Prostate gland (tissue), 2 donors: ENCODE data around the gene SLC25A44. TPM values are rescaled to one million over a fixed set of nuclear protein-coding genes. Genes with fewer than 3 reads are reported as not detected.

ENCODE experiments used
- DNase-seq: peaks from one replicate; pipeline ENCODE4 v3.0.0-alpha.2; 2019; ENCODE audit warnings: low spot score
- H3K27ac ChIP-seq, 2 donors: fragments of 200-600 bp; sonication (generic); 2 replicates each; pipeline ENCODE4 v1.5.1; 2017 to 2019
- H3K27me3 ChIP-seq: fragments of 200-600 bp; sonication (generic); replicated peaks from 2 replicates; pipeline ENCODE4 v1.5.1; 2019; ENCODE audit not compliant: insufficient read depth
- H3K36me3 ChIP-seq, 2 donors: fragments of 200-600 bp; sonication (generic); 1 replicate in 1 of 2; 2 replicates in 1 of 2; pipeline versions ENCODE4 v1.5.1 to v1.8.1; 2017 to 2019
- H3K4me1 ChIP-seq: fragments of 200-600 bp; sonication (generic); replicated peaks from 2 replicates; pipeline ENCODE4 v1.5.1; 2019
- H3K4me3 ChIP-seq, 2 donors: fragments of 200-600 bp; sonication (generic); 2 replicates each; pipeline ENCODE4 v1.5.1; 2017 to 2019
- H3K9me3 ChIP-seq: fragments of 200-600 bp; sonication (generic); 2 replicates; pipeline ENCODE4 v1.5.1; 2017
- POLR2A ChIP-seq: fragments of 450-650 bp; IDR thresholded peaks from one replicate; pipeline ENCODE4 v1.6.1; 2016; ENCODE audit warnings: antibody characterized with exemption, mild to moderate bottlenecking
- POLR2AphosphoS5 ChIP-seq: sonication (generic); formaldehyde crosslinking; IDR thresholded peaks from one replicate; pipeline ENCODE4 v1.6.1; 2017; ENCODE audit warnings: antibody characterized with exemption
- WGBS: methylation state at CpG from one replicate; pipeline ENCODE4 v1.1.5; 2018; 5-methylcytosine and 5-hydroxymethylcytosine counted together
- intact Hi-C: fragments of 100-400 bp; cut with DNase I; formaldehyde crosslinking; loops from one replicate; pipeline ENCODE4 v1.14.2; 2022
- total RNA-seq, 2 donors: library from RNA; depleted of rRNA; stranded (reverse); fragments of >200 nt; gene quantifications; one replicate each; pipeline ENCODE4 v1.1.0, GENCODE V29; 2016
- TF ChIP-seq, protein P1 (sequence below), 4 experiments: fragments of 200-600 bp in 2 of 4; fragments of 450-650 bp in 2 of 4; sonication (generic) in 2 of 4; IDR thresholded peaks; 1 replicate in 3 of 4; 2 replicates in 1 of 4; pipeline ENCODE4 v1.5.1; 2016 to 2019; ENCODE audit warnings: antibody characterized with exemption in 4 of 4, mild to moderate bottlenecking in 2 of 4, moderate library complexity in 2 of 4

The SLC25A44 gene
- total RNA-seq, 2 donors from 2014 or later, result 14.2 to 16.5 TPM

DNA sequence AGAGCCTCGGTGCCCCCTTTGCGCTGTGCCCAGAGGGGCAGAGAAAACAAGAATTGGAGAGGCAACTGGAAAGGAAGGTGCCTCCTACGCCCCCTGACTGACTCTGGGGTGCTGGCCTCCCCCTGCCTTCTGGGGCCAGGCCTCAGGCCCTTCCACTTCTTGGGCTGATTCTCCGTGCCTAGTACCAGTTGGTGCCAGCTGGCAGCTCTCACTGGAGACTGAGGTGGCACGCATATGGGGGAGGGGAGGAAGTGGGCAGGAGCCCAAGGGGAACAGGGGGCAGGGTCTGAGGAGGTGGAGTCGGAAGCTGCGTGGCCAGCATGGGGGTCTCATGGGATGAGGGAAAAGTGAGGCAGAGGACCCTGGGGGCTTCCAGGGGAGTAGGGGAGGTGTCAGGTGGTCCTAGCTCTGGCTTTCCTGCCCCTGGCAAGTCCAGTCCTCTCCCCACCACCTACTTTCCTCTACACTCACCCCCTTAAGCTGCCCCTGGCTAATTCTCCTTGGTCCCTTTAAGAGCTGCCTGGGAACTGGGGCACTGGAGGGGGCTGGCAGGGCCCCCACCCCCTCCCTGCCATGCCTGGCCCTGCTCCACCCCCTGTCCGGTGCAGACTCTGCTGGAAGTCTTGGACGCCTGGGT, 47.0 kb upstream of the SLC25A44 start:
- Histone ChIP-seq H3K9me3 (no peaks in the 10 kb centered on the region), H3K4me1 (no peaks in the 10 kb centered on the region), H3K27me3 (no peaks in the 10 kb centered on the region), H3K36me3 (no peaks in the 10 kb centered on the region), H3K4me3 (no peak overlapping the region), H3K27ac (peak overlapping the region in 1 of 2 donors; percentile 14)
- no peak for DNase-seq
- TF ChIP-seq, protein P1, sequence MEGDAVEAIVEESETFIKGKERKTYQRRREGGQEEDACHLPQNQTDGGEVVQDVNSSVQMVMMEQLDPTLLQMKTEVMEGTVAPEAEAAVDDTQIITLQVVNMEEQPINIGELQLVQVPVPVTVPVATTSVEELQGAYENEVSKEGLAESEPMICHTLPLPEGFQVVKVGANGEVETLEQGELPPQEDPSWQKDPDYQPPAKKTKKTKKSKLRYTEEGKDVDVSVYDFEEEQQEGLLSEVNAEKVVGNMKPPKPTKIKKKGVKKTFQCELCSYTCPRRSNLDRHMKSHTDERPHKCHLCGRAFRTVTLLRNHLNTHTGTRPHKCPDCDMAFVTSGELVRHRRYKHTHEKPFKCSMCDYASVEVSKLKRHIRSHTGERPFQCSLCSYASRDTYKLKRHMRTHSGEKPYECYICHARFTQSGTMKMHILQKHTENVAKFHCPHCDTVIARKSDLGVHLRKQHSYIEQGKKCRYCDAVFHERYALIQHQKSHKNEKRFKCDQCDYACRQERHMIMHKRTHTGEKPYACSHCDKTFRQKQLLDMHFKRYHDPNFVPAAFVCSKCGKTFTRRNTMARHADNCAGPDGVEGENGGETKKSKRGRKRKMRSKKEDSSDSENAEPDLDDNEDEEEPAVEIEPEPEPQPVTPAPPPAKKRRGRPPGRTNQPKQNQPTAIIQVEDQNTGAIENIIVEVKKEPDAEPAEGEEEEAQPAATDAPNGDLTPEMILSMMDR (IDR thresholded peaks at IDR 0.05), result no peak
- TF ChIP-seq POLR2AphosphoS5 (no peak), POLR2A (no peak)
- intact Hi-C loops, result loop anchor here (5.0 kb wide), 2 partner anchors 65 to 80 kb away; partner anchors contain the start of gene PMF1
- WGBS, result 12% methylated on average over 9 of the region's 9 CpGs

DNA sequence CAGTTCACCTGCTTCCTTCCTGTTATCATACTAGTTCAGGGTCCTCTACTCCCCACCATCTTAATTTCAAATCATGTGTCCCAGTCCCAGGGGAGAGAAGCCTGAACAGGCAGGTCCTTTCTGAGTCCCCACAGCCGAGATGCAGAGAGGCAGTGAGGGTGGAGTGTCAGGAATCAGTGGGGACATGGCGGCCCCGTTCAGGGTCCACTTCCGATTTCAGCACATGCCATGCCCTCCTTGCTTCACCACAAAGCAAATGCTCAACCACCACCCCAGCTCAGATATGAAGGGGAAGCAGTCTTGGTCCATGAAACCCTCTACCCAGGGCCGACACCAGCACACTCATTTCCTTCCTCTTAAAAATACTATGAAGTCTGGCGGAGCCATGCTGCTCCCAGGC, 45.7 kb upstream of the SLC25A44 start:
- no peak overlapping the region for H3K4me3 ChIP-seq
- DNase-seq, result no peak
- H3K27ac ChIP-seq, result no peak overlapping the region
- H3K27me3 ChIP-seq, result no peaks in the 10 kb centered on the region
- WGBS, result 68% methylated on average over 6 of the region's 6 CpGs
- no peaks in the 10 kb centered on the region for H3K9me3 ChIP-seq
- TF ChIP-seq, protein P1 (IDR thresholded peaks at IDR 0.05), result no peak
- no peak for TF ChIP-seq POLR2A
- no peak for TF ChIP-seq POLR2AphosphoS5
- intact Hi-C loops, result loop anchor here (5.0 kb wide), 2 partner anchors 64 to 79 kb away; partner anchors contain the start of gene PMF1
- H3K36me3 ChIP-seq, result no peaks in the 10 kb centered on the region
- peaks cover 4% of the 10 kb centered on the region for H3K4me1 ChIP-seq

DNA sequence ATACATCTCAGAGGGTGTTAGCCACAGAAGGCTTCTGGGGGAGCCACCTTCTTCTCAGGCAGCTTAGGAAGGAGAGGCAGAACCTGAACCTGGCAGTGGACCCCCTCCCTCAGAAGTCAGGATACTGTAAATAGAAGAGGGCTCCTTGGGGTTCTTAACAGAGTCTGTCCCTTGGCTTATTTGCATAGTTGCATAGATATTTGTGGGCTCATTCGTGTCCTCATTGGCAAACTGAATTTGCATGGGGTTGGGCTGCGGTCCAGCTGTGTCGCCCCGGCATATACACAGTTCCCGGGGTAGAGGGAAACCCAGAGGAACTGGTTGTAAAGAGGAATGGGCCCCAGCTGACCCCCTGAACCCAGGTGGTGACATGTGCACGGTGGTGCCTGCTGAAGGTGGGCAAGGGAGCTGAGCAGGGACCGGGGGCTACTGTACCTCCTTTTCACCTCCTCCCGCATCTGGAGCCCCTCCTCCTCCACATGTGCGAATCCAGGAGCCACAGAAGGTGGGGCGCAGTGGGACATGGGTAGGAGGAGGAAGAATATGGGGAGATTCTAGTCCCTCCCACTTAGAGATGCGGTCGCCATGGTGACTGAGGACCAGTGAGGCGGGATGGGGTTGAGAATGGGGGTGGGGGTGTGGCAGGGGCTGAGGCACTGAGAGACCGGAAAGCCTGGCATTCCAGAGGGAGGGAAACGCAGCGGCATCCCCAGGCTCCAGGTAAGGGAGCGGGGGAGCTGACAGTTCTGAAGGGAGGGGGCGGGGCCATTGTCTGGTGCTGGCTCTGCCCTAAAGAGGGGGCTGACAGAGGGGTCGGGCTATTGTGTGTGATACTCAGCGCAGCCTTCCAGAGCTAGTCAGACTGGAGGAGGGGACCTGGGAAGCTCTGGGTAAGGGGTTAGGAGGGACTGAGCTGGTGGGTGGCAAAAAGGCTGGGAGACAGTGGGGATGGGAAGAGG, 44.3 kb upstream of the SLC25A44 start:
- Histone ChIP-seq H3K27ac (no peak overlapping the region), H3K4me3 (no peak overlapping the region), H3K27me3 (no peaks in the 10 kb centered on the region), H3K9me3 (no peaks in the 10 kb centered on the region), H3K4me1 (peaks cover 4% of the 10 kb centered on the region), H3K36me3 (no peaks in the 10 kb centered on the region)
- 19% methylated on average over 19 of the region's 20 CpGs for WGBS
- DNase-seq, result no peak
- TF ChIP-seq POLR2AphosphoS5, result no peak
- no peak for TF ChIP-seq POLR2A
- TF ChIP-seq, protein P1 (IDR thresholded peaks at IDR 0.05), result no peak
- intact Hi-C loops, result loop anchor here (5.0 kb wide), 2 partner anchors 63 to 78 kb away; partner anchors contain the start of gene PMF1

DNA sequence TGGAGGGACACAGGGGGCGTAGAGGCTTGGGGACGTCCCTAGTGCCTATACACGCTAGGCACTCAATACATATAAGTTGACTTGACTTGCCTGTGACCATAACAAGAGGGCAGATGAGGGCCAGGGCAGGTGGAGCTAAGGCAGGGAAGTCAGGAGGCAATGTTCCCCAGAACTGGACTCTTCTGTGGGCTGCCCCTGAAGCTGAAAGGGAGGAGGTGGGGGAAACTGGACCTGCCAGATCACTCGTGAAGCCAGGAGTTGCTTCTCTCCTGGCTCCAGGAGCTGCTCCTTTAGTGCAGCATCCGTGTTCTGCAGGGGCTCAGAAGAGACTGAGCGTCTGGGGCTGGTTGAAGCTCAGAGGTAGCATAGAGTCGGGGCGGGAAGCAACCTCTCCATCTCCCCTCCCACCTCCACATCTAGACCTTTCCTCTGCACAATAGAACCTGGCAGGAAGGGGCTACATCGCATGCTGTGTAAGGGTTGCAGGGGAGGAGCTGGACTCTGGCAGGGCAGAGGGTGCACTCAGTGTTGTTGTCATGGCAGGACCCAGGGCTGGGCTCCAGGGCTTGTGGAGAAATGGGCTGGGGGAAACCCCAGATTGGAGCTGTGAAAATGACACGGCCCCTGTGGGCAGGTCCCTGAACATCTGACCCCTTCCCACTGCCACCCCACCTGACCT, 43.4 kb upstream of the SLC25A44 start:
- Histone ChIP-seq H3K4me1 (peaks cover 4% of the 10 kb centered on the region), H3K4me3 (no peak overlapping the region), H3K9me3 (no peaks in the 10 kb centered on the region), H3K36me3 (no peaks in the 10 kb centered on the region), H3K27ac (no peak overlapping the region), H3K27me3 (no peaks in the 10 kb centered on the region)
- WGBS, result 37% methylated on average over 10 of the region's 10 CpGs
- intact Hi-C loops, result no loop called here
- DNase-seq, result no peak
- TF ChIP-seq POLR2AphosphoS5 (no peak), POLR2A (no peak)
- TF ChIP-seq, protein P1 (IDR thresholded peaks at IDR 0.05), result no peak
